Kasumi-1 (cell line): ENCODE data around the gene KCNMB2.
"Not testable (repeated sequence)": the region's sequence is repeated elsewhere in the genome, so short reads cannot be mapped to it uniquely, and the experiment has no call there.

Experiments used
- DNase-seq, 2 experiments: peaks; one replicate each; lab custom pipeline; 2025; lab: John Stamatoyannopoulos, UW

Gene KCNMB2

GRCh38 chr3:178810181-178810580 lies 273.9 kb downstream of the KCNMB2 start:
- DNase-seq = no peak

GRCh38 chr3:178822722-178823121 lies 286.5 kb downstream of the KCNMB2 start:
- DNase-seq = no peak

- no peak for DNase-seq
Observed at GRCh38 chr3:178823150-178823549, 286.9 kb downstream of the KCNMB2 start.

GRCh38 chr3:178823591-178824246 lies 287.5 kb downstream of the KCNMB2 start:
- DNase-seq = no peak

- DNase-seq = no peak
Observed at GRCh38 chr3:178826435-178827123, 290.3 kb downstream of the KCNMB2 start.

- DNase-seq = no peak
Observed at GRCh38 chr3:178827285-178827856, 291.1 kb downstream of the KCNMB2 start.

GRCh38 chr3:178833695-178834094 lies 297.5 kb downstream of the KCNMB2 start:
- DNase-seq = no peak

- DNase-seq = no peak
Observed at GRCh38 chr3:178835033-178835432, 298.8 kb downstream of the KCNMB2 start.

- DNase-seq = no peak
Observed at GRCh38 chr3:178837512-178837911, 301.3 kb downstream of the KCNMB2 start.

GRCh38 chr3:178840586-178840985 lies 304.4 kb downstream of the KCNMB2 start:
- no peak for DNase-seq

GRCh38 chr3:178841011-178841410 lies 304.8 kb downstream of the KCNMB2 start:
- no peak for DNase-seq

GRCh38 chr3:178844916-178845315 lies 308.7 kb downstream of the KCNMB2 start:
- no peak for DNase-seq

- no peak for DNase-seq
Observed at GRCh38 chr3:178845420-178846118, 309.3 kb downstream of the KCNMB2 start.

- no peak for DNase-seq
Observed at GRCh38 chr3:178847190-178847589, 311.0 kb downstream of the KCNMB2 start.

- no peak for DNase-seq
Observed at GRCh38 chr3:178849199-178849910, 313.1 kb downstream of the KCNMB2 start.

- no peak for DNase-seq
Observed at GRCh38 chr3:178850450-178851190, 314.4 kb downstream of the KCNMB2 start.

GRCh38 chr3:178851564-178851963 lies 315.3 kb downstream of the KCNMB2 start:
- DNase-seq = no peak

GRCh38 chr3:178856804-178857203 lies 320.6 kb downstream of the KCNMB2 start:
- DNase-seq = no peak

GRCh38 chr3:178859386-178859785 lies 323.1 kb downstream of the KCNMB2 start:
- no peak for DNase-seq

- not testable (repeated sequence) for DNase-seq
Observed at GRCh38 chr3:178859900-178860436, 323.7 kb downstream of the KCNMB2 start.

- DNase-seq = no peak
Observed at GRCh38 chr3:178868681-178869080, 332.4 kb downstream of the KCNMB2 start.
